GM12875 (cell line): ENCODE data around the gene UTP3.
"Not testable (repeated sequence)": the region's sequence is repeated elsewhere in the genome, so short reads cannot be mapped to it uniquely, and the experiment has no call there.

Source experiments
- H3K4me3 ChIP-seq: one replicate; pipeline ENCODE4 v1.5.1; 2011; ENCODE audit warnings: low read depth, low read length, control low read depth
- TF ChIP-seq, protein P1 (sequence below): IDR thresholded peaks from 2 replicates; pipeline ENCODE4 v1.5.1; 2011; ENCODE audit warnings: low read depth, mild to moderate bottlenecking, control low read depth, inconsistent platforms, low read length, moderate library complexity, borderline replicate concordance; ENCODE audit not compliant: insufficient read depth

The UTP3 gene, protein sequence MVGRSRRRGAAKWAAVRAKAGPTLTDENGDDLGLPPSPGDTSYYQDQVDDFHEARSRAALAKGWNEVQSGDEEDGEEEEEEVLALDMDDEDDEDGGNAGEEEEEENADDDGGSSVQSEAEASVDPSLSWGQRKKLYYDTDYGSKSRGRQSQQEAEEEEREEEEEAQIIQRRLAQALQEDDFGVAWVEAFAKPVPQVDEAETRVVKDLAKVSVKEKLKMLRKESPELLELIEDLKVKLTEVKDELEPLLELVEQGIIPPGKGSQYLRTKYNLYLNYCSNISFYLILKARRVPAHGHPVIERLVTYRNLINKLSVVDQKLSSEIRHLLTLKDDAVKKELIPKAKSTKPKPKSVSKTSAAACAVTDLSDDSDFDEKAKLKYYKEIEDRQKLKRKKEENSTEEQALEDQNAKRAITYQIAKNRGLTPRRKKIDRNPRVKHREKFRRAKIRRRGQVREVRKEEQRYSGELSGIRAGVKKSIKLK

DNA sequence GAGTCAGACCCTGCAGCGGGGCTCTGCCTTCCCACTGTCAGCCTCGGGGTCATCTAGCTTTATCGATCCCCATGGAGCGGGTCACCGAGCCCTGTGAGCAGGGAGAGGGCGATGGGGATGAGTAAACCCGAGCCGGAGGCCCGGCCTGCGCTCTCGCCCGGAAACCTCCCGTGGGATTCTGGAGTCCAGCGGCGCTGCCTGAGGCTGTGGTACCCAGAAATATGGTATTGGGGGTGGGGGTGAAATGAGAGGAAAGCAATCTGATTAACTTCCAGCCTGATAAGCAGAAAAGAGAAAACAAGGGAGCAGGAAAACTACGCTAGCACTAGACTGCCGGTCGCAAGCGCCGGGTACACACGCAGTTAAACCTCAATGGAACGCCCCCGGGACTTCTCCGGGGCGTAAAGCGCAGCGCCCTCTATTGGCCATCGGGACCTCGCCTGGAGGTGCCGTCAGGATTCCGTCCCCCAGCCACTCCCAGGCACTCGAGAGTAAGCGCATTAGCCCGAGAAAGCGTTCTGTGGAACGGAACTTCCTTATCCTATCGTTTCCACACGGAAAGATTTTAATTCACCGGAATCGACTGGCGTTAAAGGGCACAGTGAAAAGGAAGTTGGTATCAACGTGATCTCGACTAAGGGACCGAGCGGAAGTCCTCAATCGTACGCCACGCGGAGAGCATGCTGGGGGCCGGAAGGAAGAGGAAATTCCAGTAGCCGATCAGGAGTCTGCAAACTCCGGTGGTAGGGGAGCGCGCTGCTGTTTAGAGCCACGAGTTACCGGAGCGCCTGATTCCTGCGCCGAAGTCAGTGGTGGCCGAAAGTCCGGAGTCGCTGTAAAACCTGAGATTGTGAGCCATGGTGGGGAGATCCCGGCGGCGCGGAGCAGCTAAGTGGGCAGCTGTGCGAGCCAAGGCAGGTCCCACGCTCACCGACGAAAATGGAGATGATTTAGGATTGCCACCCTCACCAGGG lies at the start of gene UTP3:
Gene UTP3, plus strand, starts transcription at position 712 of the 974 bp plus-strand sequence. Its CDS starts 146 bp downstream, at position 858.
- TF ChIP-seq, protein P1, sequence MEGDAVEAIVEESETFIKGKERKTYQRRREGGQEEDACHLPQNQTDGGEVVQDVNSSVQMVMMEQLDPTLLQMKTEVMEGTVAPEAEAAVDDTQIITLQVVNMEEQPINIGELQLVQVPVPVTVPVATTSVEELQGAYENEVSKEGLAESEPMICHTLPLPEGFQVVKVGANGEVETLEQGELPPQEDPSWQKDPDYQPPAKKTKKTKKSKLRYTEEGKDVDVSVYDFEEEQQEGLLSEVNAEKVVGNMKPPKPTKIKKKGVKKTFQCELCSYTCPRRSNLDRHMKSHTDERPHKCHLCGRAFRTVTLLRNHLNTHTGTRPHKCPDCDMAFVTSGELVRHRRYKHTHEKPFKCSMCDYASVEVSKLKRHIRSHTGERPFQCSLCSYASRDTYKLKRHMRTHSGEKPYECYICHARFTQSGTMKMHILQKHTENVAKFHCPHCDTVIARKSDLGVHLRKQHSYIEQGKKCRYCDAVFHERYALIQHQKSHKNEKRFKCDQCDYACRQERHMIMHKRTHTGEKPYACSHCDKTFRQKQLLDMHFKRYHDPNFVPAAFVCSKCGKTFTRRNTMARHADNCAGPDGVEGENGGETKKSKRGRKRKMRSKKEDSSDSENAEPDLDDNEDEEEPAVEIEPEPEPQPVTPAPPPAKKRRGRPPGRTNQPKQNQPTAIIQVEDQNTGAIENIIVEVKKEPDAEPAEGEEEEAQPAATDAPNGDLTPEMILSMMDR: peak; percentile 95
- peak within 1 kb of the TSS; percentile 64 for H3K4me3 ChIP-seq

DNA sequence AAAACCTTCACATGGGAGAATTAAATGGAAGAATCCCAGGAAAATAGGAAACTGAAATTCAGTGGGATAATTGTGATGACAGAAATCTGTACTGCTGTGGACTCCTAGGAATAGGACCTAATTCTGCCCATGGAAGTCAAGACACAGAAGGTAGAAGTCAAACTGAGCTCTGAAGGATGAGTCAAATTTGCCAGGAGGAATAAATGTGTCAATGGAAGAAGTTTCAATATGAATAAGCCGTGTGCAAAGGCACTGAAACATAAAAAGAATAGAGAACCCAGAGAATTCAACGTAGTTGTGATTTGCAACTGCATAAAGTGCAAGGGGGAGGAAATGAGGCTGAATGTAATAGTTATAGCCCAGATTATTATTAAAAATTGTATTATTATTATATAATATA lies 48.1 kb upstream of the UTP3 start:
- TF ChIP-seq, protein P1: no peak
- no peak overlapping the region for H3K4me3 ChIP-seq

DNA sequence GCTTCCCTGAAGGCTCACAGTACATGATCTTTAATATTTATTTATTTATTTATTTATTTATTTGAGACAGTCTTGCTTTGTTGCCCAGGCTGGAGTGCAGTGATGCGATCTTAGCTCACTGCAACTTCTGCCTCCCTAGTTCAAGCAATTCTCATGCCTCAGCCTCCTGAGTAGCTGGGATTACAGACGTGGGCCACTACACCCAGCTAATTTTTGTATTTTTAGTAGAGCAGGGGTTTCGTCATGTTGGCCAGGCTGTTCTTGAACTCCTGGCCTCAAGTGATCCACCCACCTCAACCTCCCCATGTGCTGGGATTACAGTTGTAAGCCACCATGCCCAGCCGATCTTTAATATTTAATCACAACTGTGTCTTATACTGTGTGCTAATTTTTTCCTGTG lies 37.6 kb upstream of the UTP3 start:
- H3K4me3 ChIP-seq: not testable (repeated sequence)

DNA sequence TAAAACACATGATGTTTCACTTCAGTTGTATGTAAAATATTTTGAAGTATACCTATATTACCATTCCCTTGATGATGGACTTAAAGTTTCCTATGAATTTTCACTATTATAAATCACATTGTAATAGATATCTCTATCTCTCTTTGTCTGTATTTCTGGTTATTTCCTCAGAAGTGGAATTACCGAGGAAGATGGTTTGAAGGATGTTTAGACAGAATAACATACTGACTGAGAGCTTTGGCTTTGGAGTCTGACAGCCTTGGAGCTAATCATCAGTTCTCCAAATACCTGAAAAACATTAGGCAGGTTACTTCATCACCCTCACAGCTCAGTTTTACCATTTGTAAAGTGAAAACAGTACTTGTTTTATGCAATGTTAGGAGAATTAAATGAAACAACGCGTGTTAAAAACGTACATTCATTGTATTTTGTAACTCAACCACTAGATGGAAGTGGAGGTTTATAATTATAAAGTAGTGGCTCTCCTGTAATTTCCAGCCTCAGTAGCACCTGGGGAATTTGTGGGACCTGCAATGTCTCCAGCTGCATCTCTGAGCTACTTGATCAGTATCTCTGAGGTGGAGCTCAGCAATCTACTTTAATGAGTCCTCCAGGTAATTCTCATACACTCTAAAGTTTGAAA lies 36.3 kb upstream of the UTP3 start:
- TF ChIP-seq, protein P1: peak; percentile 13; the same call in 1 of the 2 replicates

DNA sequence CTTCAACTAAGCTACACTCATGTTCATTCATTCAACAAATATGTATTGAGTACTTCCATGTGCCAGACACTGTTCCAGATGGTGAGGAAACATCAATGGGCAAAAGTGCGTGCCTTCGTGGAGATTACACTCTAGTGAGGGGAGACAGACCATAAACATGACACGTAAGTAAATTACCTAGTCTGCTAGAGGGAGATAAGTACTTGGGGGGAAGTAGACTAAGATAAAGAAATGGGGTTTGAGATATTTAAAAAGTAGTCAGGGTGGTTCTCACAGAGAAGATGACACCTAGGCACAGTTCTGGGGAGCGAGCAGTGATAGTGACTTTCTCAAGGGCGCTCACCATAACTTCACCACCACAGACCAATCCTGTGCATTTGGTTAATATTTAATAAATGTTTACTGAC lies 33.7 kb upstream of the UTP3 start:
- TF ChIP-seq, protein P1: no peak
- no peak overlapping the region for H3K4me3 ChIP-seq

More for the DNA sequence above, 36.3 kb upstream of the UTP3 start:
- H3K4me3 ChIP-seq: no peak overlapping the region

DNA sequence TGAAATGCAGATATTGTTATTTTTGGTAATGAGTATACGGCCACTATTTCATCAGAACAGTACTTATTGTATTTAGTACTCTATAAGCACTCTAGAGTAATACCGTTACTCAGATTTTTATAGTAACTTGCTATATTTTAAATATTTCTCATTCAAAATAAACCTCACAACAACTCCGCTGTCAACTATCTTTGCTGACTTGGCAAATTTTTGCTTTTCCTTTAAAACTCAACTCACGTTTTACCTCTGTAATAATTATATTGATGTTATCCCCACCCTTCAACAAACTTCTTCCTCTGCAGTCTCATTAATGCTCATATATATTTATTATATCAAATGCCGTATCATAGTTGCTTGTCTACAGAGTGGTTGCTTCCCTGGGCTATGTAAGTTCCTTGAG lies 31.0 kb upstream of the UTP3 start:
- TF ChIP-seq, protein P1: no peak

DNA sequence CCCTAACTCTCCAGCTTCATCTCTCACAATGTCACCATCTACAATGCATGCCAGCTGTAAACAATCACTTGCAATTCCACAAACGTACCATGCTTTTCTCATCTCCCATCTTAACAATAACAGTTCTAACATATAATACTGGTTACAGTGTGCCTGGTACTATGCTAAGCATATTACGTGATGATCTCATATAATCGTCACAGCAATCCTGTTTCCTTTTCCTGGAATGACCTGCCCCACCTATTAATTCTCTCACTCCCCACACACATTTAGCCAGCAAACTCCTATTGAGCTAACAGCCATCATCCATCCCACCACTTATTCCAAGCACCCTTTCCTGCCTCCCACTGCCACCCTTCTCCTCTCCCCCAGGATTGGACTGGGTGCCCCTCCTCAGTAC lies 29.9 kb upstream of the UTP3 start:
- TF ChIP-seq, protein P1: no peak
- no peak overlapping the region for H3K4me3 ChIP-seq

More for the DNA sequence above, 31.0 kb upstream of the UTP3 start:
- no peak overlapping the region for H3K4me3 ChIP-seq
